Measurements from ENCODE around the gene PHTF2.

The PHTF2 gene

DNA sequence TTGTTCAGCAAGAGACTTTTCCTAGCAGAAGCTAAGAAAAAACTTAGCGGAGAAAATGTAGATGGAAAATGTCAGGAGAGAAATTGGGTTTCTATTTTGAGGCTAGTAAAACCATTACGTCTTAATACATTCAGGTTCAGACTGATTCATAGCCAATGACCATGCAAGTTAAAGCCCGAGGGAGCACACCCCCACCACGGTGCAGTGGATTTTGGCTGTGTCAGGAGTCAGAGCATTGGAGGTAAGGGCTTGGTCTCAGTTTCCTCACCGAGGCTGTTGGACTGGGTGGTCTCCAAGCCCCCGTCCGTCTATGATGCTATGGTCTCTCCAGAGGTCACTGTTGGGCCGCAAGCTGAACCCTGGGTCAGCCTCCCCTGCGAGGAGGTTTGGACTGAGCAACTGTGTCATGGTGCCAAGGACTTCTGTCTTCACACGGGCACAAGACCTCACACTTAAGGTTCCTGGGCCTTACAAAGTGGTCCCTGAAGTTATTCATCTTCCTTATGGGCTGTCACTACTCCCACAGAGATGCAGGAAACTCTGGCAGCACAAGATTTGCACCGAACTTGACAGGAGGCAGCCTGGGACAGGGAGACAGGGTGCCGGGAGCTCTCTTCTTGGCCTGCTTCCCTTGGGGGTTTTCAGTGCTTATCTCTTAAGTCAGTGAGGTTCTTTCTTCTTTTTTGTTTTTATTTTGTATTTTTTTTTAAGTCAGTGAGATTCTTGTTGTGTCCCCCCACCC lies 186.8 kb downstream of the PHTF2 start (continued):
- TF ChIP-seq, protein P1, sequence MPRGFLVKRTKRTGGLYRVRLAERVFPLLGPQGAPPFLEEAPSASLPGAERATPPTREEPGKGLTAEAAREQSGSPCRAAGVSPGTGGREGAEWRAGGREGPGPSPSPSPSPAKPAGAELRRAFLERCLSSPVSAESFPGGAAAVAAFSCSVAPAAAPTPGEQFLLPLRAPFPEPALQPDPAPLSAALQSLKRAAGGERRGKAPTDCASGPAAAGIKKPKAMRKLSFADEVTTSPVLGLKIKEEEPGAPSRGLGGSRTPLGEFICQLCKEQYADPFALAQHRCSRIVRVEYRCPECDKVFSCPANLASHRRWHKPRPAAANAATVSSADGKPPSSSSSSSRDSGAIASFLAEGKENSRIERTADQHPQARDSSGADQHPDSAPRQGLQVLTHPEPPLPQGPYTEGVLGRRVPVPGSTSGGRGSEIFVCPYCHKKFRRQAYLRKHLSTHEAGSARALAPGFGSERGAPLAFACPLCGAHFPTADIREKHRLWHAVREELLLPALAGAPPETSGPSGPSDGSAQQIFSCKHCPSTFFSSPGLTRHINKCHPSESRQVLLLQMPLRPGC (tag by site-specific recombination; IDR thresholded peaks at IDR 0.05): no peak
- no peak for TF ChIP-seq BCL11A (tag by site-specific recombination; IDR thresholded peaks at IDR 0.05; ENCODE audit: low read depth)
- TF ChIP-seq, protein P2, sequence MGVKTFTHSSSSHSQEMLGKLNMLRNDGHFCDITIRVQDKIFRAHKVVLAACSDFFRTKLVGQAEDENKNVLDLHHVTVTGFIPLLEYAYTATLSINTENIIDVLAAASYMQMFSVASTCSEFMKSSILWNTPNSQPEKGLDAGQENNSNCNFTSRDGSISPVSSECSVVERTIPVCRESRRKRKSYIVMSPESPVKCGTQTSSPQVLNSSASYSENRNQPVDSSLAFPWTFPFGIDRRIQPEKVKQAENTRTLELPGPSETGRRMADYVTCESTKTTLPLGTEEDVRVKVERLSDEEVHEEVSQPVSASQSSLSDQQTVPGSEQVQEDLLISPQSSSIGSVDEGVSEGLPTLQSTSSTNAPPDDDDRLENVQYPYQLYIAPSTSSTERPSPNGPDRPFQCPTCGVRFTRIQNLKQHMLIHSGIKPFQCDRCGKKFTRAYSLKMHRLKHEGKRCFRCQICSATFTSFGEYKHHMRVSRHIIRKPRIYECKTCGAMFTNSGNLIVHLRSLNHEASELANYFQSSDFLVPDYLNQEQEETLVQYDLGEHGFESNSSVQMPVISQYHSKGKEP (tag by site-specific recombination; IDR thresholded peaks at IDR 0.05): no peak
- no peak for TF ChIP-seq ZNF670 (tag by site-specific recombination; IDR thresholded peaks at IDR 0.05; ENCODE audit: low read depth)
- no peak for TF ChIP-seq ZNF792 (tag by site-specific recombination; IDR thresholded peaks at IDR 0.05)

DNA sequence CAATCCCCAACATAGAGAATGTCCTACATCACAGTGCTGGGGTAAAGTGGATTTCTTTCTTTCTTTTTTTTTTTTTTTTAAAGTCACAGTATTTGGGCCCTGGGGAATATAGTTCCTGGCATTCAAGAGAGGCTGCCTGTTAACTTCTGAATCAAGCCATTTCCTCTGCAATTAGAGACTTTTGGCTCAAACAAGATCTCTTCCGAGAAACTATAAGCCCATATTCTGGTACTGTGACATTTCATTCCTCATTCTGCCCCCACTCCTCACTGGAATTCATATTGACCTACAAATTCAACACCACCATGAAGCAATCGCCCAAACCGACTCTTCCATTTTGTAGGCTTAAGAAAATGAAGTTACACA lies 187.4 kb downstream of the PHTF2 start:
- Histone ChIP-seq H3K36me3 (ENCODE audit: control insufficient read depth in 2 of 2, insufficient read depth in 1 of 2, low read length in 2 of 2) (no peaks in the 10 kb centered on the region), H3K4me1 (ENCODE audit: control insufficient read depth, insufficient read depth, low read length) (no peaks in the 10 kb centered on the region), H3K9me3 (ENCODE audit: control insufficient read depth, insufficient read depth, low read depth, low read length) (no peaks in the 10 kb centered on the region), H3K4me3 (ENCODE audit: low read depth, low read length) (no peak overlapping the region), H3K27ac (ENCODE audit: extremely low read depth, low read depth, low read length) (no peak overlapping the region)
- TF ChIP-seq, protein P3, sequence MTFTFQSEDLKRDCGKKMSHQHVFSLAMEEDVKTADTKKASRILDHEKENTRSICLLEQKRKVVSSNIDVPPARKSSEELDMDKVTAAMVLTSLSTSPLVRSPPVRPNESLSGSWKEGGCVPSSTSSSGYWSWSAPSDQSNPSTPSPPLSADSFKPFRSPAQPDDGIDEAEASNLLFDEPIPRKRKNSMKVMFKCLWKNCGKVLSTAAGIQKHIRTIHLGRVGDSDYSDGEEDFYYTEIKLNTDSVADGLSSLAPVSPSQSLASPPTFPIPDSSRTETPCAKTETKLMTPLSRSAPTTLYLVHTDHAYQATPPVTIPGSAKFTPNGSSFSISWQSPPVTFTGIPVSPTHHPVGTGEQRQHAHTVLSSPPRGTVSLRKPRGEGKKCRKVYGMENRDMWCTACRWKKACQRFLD (tag by site-specific recombination; IDR thresholded peaks at IDR 0.05): no peak
- TF ChIP-seq, protein P4, sequence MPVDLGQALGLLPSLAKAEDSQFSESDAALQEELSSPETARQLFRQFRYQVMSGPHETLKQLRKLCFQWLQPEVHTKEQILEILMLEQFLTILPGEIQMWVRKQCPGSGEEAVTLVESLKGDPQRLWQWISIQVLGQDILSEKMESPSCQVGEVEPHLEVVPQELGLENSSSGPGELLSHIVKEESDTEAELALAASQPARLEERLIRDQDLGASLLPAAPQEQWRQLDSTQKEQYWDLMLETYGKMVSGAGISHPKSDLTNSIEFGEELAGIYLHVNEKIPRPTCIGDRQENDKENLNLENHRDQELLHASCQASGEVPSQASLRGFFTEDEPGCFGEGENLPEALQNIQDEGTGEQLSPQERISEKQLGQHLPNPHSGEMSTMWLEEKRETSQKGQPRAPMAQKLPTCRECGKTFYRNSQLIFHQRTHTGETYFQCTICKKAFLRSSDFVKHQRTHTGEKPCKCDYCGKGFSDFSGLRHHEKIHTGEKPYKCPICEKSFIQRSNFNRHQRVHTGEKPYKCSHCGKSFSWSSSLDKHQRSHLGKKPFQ (tag by site-specific recombination; IDR thresholded peaks at IDR 0.05): no peak
- TF ChIP-seq ZNF610 (tag by site-specific recombination; IDR thresholded peaks at IDR 0.05; ENCODE audit: borderline replicate concordance): no peak
- TF ChIP-seq ZNF623 (tag by site-specific recombination; IDR thresholded peaks at IDR 0.05): no peak
- TF ChIP-seq YY1 (tag by site-specific recombination; IDR thresholded peaks at IDR 0.05): no peak
- TF ChIP-seq ZNF174 (tag by site-specific recombination; IDR thresholded peaks at IDR 0.05): no peak
- TF ChIP-seq ZNF426 (tag by site-specific recombination; IDR thresholded peaks at IDR 0.05): no peak
- no peak for TF ChIP-seq ZFP69B (tag by site-specific recombination; IDR thresholded peaks at IDR 0.05)
- no peak for TF ChIP-seq ZNF221 (tag by site-specific recombination; IDR thresholded peaks at IDR 0.05; ENCODE audit: borderline replicate concordance)
- no peak for TF ChIP-seq ZNF292 (tag by site-specific recombination; IDR thresholded peaks at IDR 0.05; ENCODE audit: borderline replicate concordance, low read depth)
- no peak for TF ChIP-seq KLF10 (tag by site-specific recombination; IDR thresholded peaks at IDR 0.05)
- no peak for TF ChIP-seq ZNF621 (tag by site-specific recombination; IDR thresholded peaks at IDR 0.05)
- no peak for TF ChIP-seq ZSCAN23 (tag by site-specific recombination; IDR thresholded peaks at IDR 0.05)
- TF ChIP-seq ZEB2 (tag by site-specific recombination; IDR thresholded peaks at IDR 0.05): no peak
- no peak for TF ChIP-seq ZNF416 (tag by site-specific recombination; IDR thresholded peaks at IDR 0.05)
- TF ChIP-seq, protein P5, sequence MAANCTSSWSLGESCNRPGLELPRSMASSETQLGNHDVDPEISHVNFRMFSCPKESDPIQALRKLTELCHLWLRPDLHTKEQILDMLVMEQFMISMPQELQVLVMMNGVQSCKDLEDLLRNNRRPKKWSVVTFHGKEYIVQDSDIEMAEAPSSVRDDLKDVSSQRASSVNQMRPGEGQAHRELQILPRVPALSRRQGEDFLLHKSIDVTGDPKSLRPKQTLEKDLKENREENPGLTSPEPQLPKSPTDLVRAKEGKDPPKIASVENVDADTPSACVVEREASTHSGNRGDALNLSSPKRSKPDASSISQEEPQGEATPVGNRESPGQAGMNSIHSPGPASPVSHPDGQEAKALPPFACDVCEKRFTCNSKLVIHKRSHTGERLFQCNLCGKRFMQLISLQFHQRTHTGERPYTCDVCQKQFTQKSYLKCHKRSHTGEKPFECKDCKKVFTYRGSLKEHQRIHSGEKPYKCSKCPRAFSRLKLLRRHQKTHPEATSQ (tag by site-specific recombination; IDR thresholded peaks at IDR 0.05): no peak
- no peak for TF ChIP-seq ZNF266 (tag by site-specific recombination; IDR thresholded peaks at IDR 0.05; ENCODE audit: low read depth)
- TF ChIP-seq ZNF701 (tag by site-specific recombination; IDR thresholded peaks at IDR 0.05): no peak
- ChIA-PET POLR2A (no interaction called here), CTCF (no interaction called here)
